GM21723 (cell line): ENCODE data around the gene HBG1.
"Not testable (repeated sequence)": the region's sequence is repeated elsewhere in the genome, so short reads cannot be mapped to it uniquely, and the experiment has no call there.

ENCODE experiments used
- ATAC-seq: cut with Tn5 transposase; IDR thresholded peaks from one replicate; pipeline ENCODE4 v1.9.1; 2021; ENCODE audit warnings: mild to moderate bottlenecking, moderate library complexity; ENCODE audit not compliant: unreplicated experiment

Gene HBG1

GRCh38 chr11:5277807-5278382 lies 28.2 kb upstream of the HBG1 start:
- no peak for ATAC-seq

DNA sequence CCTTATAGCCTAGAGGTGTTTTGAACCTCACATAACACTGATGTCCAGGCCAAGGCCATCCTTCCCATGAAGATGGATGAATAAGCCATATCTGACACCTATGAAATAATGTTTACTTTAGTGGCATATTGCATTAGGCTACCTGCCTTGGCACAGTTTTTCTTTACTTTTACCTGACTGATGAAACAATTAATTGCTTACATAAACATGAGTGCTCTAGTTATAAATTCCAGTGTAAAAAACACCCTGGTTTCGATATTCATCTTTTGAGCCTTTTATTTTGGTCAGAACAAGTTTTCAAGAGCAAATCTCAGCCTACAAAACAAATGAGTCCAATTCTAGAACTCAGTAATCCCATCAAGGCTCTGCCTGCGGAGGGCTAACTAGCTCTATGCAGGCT lies 27.0 kb upstream of the HBG1 start:
- ATAC-seq: no peak

- no peak for ATAC-seq
Observed at GRCh38 chr11:5275369-5276110, 25.9 kb upstream of the HBG1 start.

GRCh38 chr11:5274395-5274794 lies 24.7 kb upstream of the HBG1 start:
- no peak for ATAC-seq

DNA sequence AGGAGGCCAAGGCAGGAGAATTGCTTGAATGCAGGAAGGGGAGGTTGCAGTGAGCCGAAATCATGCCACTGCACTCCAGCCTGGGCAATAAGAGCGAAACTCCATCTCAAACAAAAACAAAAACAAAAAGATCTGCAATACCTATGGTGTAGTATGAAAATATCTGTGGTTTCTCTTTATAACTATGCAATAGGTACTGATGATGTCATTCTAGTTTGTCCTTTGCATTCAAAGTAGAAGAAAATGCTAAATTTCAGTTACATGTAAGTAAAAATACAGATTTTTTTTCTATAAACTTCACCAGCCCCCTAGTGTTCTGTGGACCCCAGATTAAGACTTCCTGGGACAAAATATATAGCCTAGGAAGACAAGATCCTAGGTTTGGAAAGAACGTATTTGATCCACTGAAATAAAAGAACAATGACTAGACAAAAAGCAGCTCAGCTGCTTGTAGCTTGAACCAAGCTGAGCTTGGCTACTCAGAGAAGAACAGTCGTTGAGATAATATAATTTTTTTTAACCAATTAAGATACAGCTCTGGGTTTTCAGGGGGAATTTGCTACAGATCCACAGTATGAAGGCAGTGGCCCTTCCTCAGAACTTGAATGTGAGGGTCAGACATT lies 22.8 kb upstream of the HBG1 start:
- no peak for ATAC-seq

DNA sequence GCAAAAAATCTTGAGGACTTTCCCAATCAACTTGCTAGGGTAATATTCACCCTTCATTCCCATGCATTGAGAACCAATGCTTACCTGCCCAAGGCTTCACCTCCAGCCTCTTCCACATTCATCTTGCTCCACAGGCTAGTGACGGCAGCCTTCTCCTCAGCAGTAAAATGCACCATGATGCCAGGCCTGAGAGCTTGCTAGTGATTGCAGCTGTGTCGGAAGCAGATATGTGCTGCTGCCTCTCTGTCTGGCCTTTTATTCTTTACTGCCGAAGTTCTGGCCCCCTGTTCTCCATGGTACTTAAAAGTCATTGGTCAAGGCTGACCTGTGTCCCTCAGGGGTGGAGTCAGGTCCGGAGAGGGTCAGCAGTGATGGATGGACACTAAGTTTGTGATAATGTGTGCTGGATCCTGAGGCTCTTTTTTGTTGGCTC lies 20.1 kb upstream of the HBG1 start, which contains the start of gene HBE1:
HBE1 (minus strand) TSS at position 231 of the 433 bp plus-strand sequence; CDS start at position 176, 55 bp downstream.
- ATAC-seq: no peak

- no peak for ATAC-seq
Observed at GRCh38 chr11:5267033-5267563, 17.4 kb upstream of the HBG1 start.

DNA sequence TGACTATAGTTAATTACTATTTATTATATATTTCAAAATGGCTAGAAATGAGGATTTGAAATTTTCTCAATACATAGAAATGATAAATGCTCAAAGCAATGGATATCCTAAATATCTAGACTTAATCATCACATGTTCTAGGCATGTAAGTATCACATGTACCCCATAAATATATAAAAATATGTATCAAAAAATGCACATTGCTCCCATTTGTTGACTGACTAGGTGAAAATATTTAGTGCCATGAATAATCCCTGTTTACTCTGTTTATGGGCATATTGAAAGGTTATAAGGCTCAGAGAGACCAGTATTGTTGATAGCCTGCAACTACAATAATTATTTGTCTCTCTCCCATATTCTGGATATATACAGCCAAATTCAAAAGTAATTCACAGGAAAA lies 17.0 kb upstream of the HBG1 start:
- ATAC-seq: no peak

- no peak for ATAC-seq
Observed at GRCh38 chr11:5265832-5266231, 16.2 kb upstream of the HBG1 start.

GRCh38 chr11:5258543-5259262 lies 9.0 kb upstream of the HBG1 start:
- ATAC-seq: no peak

- ATAC-seq: no peak
Observed at GRCh38 chr11:5257296-5257695, 7.6 kb upstream of the HBG1 start.

GRCh38 chr11:5254646-5255413 lies 5.2 kb upstream of the HBG1 start, which contains the start of gene HBG2:
HBG2 (minus strand) TSS chr11:5254781; CDS start chr11:5254728, 53 bp downstream.
- ATAC-seq: not testable (repeated sequence)

- not testable (repeated sequence) for ATAC-seq
Observed at GRCh38 chr11:5254023-5254422, 4.4 kb upstream of the HBG1 start.

DNA sequence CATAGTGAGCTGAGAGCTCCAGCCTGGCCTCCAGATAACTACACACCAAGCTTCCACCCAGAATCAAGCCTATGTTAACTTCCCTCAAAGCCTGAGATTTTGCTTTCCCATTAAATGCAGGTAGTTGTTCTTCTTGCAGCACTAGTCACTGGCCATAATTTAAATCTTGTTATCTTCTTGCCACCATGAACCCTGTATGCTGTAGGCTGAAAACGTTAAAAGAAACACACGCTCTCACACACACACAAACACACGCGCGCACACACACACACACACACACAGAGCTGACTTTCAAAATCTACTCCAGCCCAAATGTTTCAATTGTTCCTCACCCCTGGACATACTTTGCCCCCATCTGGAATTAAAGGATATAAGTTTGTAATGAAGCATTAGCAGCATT lies 3.8 kb upstream of the HBG1 start:
- ATAC-seq: not testable (repeated sequence)

GRCh38 chr11:5252919-5253265 lies 3.2 kb upstream of the HBG1 start:
- no peak for ATAC-seq

DNA sequence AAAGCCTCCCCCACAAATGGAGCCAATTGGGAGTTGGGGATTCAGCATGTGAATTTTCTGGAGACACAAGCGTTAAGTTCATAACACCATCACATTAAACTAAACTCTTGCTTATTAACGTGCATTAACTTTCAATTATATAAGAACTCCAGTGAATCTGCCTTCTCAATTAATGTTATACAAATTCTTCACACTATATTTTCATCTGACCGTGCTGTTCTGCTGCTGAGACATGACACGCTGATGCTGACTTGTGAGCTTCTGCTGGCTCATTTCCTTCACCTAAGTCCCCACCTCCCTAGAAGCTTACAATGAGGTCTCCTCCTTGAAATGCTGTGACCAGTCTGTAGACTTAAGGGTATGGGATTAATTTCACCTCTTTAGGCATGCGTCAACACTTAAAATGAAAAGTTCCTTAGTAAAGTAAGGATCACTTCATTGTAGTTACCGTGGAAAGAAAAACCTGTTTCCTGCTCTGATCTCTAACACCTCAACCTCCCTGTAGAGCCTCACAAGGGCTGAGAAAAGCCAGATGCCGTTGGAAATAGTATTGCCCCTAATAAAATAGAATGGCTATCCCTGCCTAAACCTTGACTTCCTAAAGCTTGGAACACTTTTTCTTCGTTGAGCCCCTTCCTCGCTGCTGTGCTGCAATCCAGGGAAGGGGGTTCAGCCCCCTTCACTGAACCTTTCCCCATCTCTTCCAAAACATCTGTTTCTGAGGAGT lies 2.7 kb upstream of the HBG1 start:
- ATAC-seq: no peak

DNA sequence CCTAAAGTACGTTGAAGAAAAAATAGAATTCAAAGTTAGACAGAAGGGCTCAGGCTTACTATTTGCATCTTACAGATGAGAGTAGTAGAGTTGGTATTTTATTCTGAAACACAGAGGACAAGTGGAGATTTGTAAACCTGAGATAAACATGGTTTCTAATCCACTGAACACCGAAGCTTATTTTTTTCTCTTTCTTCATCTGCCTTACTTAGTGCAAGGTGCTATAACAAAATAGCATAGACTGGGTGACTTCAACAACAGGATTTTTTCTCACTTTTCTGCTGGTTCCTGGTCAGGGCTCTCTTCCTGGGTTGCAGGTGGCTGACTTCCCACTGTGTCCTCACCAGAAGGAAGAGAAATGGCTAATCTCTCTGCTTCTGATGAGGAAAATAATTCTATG lies 2.1 kb upstream of the HBG1 start:
- no peak for ATAC-seq

DNA sequence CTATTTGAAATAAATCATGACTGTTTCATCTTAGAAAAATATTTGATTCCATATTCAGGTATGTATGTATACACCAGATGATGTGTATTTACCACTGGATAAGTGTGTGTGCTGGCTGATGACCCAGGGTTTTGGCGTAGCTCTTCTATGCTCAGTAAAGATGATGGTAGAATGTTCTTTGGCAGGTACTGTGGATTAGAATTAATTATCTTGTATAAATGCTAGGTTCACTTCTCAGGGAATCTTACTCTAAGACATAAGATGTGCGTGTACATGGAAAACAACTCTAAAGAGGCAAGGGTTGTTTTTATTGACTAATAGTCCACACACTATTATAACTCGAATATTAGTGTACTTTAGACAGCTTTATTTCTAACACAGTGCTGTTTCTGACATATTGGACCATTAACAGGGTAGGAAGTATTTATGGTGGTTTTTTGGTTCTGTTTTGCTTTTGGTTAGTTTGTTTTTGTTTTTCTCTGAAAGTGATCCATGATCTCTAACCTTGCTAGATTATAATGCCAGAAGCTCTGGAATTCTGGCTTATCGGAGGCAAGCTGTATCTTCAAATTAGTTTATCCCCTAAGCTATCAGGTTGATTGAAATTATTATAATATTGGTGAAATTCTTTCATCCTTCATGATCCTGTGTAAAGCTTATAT lies 1.0 kb upstream of the HBG1 start:
- no peak for ATAC-seq

DNA sequence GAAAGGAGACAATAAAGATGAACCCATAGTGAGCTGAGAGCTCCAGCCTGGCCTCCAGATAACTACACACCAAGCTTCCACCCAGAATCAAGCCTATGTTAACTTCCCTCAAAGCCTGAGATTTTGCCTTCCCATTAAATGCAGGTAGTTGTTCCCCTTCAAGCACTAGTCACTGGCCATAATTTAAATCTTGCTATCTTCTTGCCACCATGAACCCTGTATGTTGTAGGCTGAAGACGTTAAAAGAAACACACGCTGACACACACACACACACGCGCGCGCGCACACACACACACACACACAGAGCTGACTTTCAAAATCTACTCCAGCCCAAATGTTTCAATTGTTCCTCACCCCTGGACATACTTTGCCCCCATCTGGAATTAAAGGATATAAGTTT lies 1.2 kb downstream of the HBG1 start:
- ATAC-seq: not testable (repeated sequence)
